Neural progenitor cell (in vitro differentiated cells): ENCODE results near the gene ZMPSTE24. TPM values are rescaled to one million over a fixed set of nuclear protein-coding genes. Genes with fewer than 3 reads are reported as not detected.

Experiments
- DNase-seq: peaks from one replicate; pipeline ENCODE4 v3.0.0-alpha.2; 2016; ENCODE audit warnings: low spot score
- H2AFZ ChIP-seq: fragments of 200-600 bp; sonication (generic); replicated peaks from 2 replicates; pipeline ENCODE4 v1.6.1; 2016; ENCODE audit warnings: antibody characterized with exemption
- H3F3A ChIP-seq: fragments of 200-600 bp; sonication (generic); 2 replicates; pipeline ENCODE4 v1.6.1; 2016; ENCODE audit warnings: antibody characterized with exemption, low read depth
- H3K27ac ChIP-seq: fragments of 200-600 bp; sonication (generic); 2 replicates; pipeline ENCODE4 v1.5.1; 2016; ENCODE audit warnings: mild to moderate bottlenecking
- H3K27me3 ChIP-seq: fragments of 200-600 bp; sonication (generic); 2 replicates; pipeline ENCODE4 v1.6.1; 2016; ENCODE audit warnings: mild to moderate bottlenecking, moderate library complexity
- H3K36me3 ChIP-seq: fragments of 200-600 bp; sonication (generic); 2 replicates; pipeline ENCODE4 v1.5.1; 2016
- H3K4me1 ChIP-seq: fragments of 200-600 bp; sonication (generic); 2 replicates; pipeline ENCODE4 v1.6.1; 2016; ENCODE audit warnings: mixed run types
- H3K4me2 ChIP-seq: fragments of 200-600 bp; sonication (generic); 2 replicates; pipeline ENCODE4 v1.6.1; 2016
- H3K4me3 ChIP-seq: fragments of 200-600 bp; sonication (generic); 2 replicates; pipeline ENCODE4 v1.5.1; 2016
- H3K79me2 ChIP-seq: fragments of 200-600 bp; sonication (generic); 2 replicates; pipeline ENCODE4 v1.6.1; 2016; ENCODE audit warnings: low read depth
- H3K9ac ChIP-seq: fragments of 200-600 bp; sonication (generic); 2 replicates; pipeline ENCODE4 v1.6.1; 2016
- H3K9me3 ChIP-seq: fragments of 200-600 bp; sonication (generic); 2 replicates; pipeline ENCODE4 v1.5.1; 2016; ENCODE audit warnings: low read depth
- H4K20me1 ChIP-seq: fragments of 200-600 bp; sonication (generic); 2 replicates; pipeline ENCODE4 v1.6.1; 2016; ENCODE audit warnings: low read depth
- H3K27ac Mint-ChIP-seq: 3 replicates; pipeline ENCODE4 v1.8.0; 2021; ENCODE audit warnings: mixed read lengths
- H3K27me3 Mint-ChIP-seq: 2 replicates; pipeline ENCODE4 v1.8.0; 2022; ENCODE audit warnings: low read depth, mild to moderate bottlenecking, inconsistent platforms, moderate library complexity, mixed read lengths; ENCODE audit not compliant: insufficient read depth
- H3K36me3 Mint-ChIP-seq: 3 replicates; pipeline ENCODE4 v1.8.0; 2021; ENCODE audit warnings: mixed read lengths
- H3K4me1 Mint-ChIP-seq: 3 replicates; pipeline ENCODE4 v1.8.0; 2021; ENCODE audit warnings: mixed read lengths
- H3K4me3 Mint-ChIP-seq: 3 replicates; pipeline ENCODE4 v1.8.0; 2021; ENCODE audit warnings: mild to moderate bottlenecking, moderate library complexity, mixed read lengths
- H3K9me3 Mint-ChIP-seq: 3 replicates; pipeline ENCODE4 v1.8.0; 2020; ENCODE audit warnings: mixed read lengths
- CTCF ChIP-seq: fragments of 200-600 bp; sonication (generic); IDR thresholded peaks from 2 replicates; pipeline ENCODE4 v1.5.1; 2017; ENCODE audit warnings: antibody characterized with exemption, mild to moderate bottlenecking
- EZH2 ChIP-seq: fragments of 200-600 bp; sonication (generic); IDR thresholded peaks from 2 replicates; pipeline ENCODE4 v1.6.1; 2017; ENCODE audit warnings: antibody characterized with exemption, mild to moderate bottlenecking, moderate library complexity
- EZH2phosphoT487 ChIP-seq: fragments of 200-600 bp; sonication (generic); IDR thresholded peaks from 2 replicates; pipeline ENCODE4 v1.6.1; 2017; ENCODE audit warnings: antibody characterized with exemption
- total RNA-seq: library from RNA; depleted of rRNA; stranded (reverse); fragments of >200 nt; gene quantifications from 2 replicates; pipeline ENCODE4 v1.2.3, GENCODE V29; 2015; ENCODE audit warnings: low replicate concordance

The ZMPSTE24 gene
- total RNA-seq, 1 donor from 2014 or later, result 38.0 TPM

- Histone ChIP-seq H3K27me3 (no peaks in the 10 kb centered on the region), H2AFZ (no peak overlapping the region), H3F3A (no peaks in the 10 kb centered on the region), H3K9me3 (no peaks in the 10 kb centered on the region), H3K4me2 (no peak overlapping the region), H3K27ac (no peak overlapping the region), H3K9ac (no peak overlapping the region), H3K36me3 (peaks cover 12% of the 10 kb centered on the region), H3K79me2 (peaks cover 22% of the 10 kb centered on the region), H3K4me1 (no peaks in the 10 kb centered on the region), H4K20me1 (no peaks in the 10 kb centered on the region), H3K4me3 (no peak overlapping the region)
- TF ChIP-seq EZH2, result no peak
- no peak for TF ChIP-seq CTCF
- TF ChIP-seq EZH2phosphoT487, result no peak
- Mint-ChIP-seq H3K27ac (no peak overlapping the region), H3K27me3 (no peaks in the 10 kb centered on the region), H3K4me1 (no peaks in the 10 kb centered on the region), H3K4me3 (no peak overlapping the region), H3K36me3 (peaks cover 12% of the 10 kb centered on the region), H3K9me3 (no peaks in the 10 kb centered on the region)
- DNase-seq, result no peak
Measured at GRCh38 chr1:40268211-40268610, 10.2 kb downstream of the ZMPSTE24 start.

GRCh38 chr1:40270152-40270834, 12.3 kb downstream of the ZMPSTE24 start:
- Mint-ChIP-seq H3K4me1 (no peaks in the 10 kb centered on the region), H3K9me3 (no peaks in the 10 kb centered on the region), H3K27me3 (no peaks in the 10 kb centered on the region), H3K27ac (no peak overlapping the region), H3K4me3 (no peak overlapping the region), H3K36me3 (peaks cover 18% of the 10 kb centered on the region)
- H3K4me2 ChIP-seq, result no peak overlapping the region
- no peaks in the 10 kb centered on the region for H4K20me1 ChIP-seq
- H3K36me3 ChIP-seq, result peaks cover 12% of the 10 kb centered on the region
- TF ChIP-seq EZH2, result no peak
- no peak for TF ChIP-seq CTCF
- TF ChIP-seq EZH2phosphoT487, result no peak
- H3K4me3 ChIP-seq, result no peak overlapping the region
- H3K9me3 ChIP-seq, result no peaks in the 10 kb centered on the region
- DNase-seq, result no peak
- no peak overlapping the region for H2AFZ ChIP-seq
- peaks cover 7% of the 10 kb centered on the region for H3K79me2 ChIP-seq
- no peaks in the 10 kb centered on the region for H3F3A ChIP-seq
- H3K4me1 ChIP-seq, result no peaks in the 10 kb centered on the region
- no peak overlapping the region for H3K9ac ChIP-seq
- no peak overlapping the region for H3K27ac ChIP-seq
- no peaks in the 10 kb centered on the region for H3K27me3 ChIP-seq

GRCh38 chr1:40272653-40273213, 14.7 kb downstream of the ZMPSTE24 start:
- no peak overlapping the region for H3K27ac Mint-ChIP-seq
- H3K36me3 Mint-ChIP-seq, result peaks cover 21% of the 10 kb centered on the region
- H3F3A ChIP-seq, result no peaks in the 10 kb centered on the region
- H3K27me3 Mint-ChIP-seq, result no peaks in the 10 kb centered on the region
- TF ChIP-seq EZH2 (no peak), CTCF (no peak), EZH2phosphoT487 (no peak)
- peaks cover 12% of the 10 kb centered on the region for H3K36me3 ChIP-seq
- H3K79me2 ChIP-seq, result no peaks in the 10 kb centered on the region
- no peak overlapping the region for H2AFZ ChIP-seq
- no peak overlapping the region for H3K4me3 ChIP-seq
- no peak overlapping the region for H3K4me3 Mint-ChIP-seq
- H3K4me1 ChIP-seq, result no peaks in the 10 kb centered on the region
- no peak overlapping the region for H3K4me2 ChIP-seq
- H3K9ac ChIP-seq, result no peak overlapping the region
- H3K27me3 ChIP-seq, result no peaks in the 10 kb centered on the region
- no peak overlapping the region for H3K27ac ChIP-seq
- no peak for DNase-seq
- no peaks in the 10 kb centered on the region for H4K20me1 ChIP-seq
- no peaks in the 10 kb centered on the region for H3K4me1 Mint-ChIP-seq
- H3K9me3 Mint-ChIP-seq, result no peaks in the 10 kb centered on the region
- H3K9me3 ChIP-seq, result no peaks in the 10 kb centered on the region
